Mononuclear cell (primary cell): ENCODE measurements around the gene VPS11. TPM values are rescaled to one million over a fixed set of nuclear protein-coding genes. Genes with fewer than 3 reads are reported as not detected.
A peak's percentile ranks its signal among the peaks of the same experiment; 100 is the strongest.

ENCODE experiments used
- H3K27me3 ChIP-seq: 2 replicates; pipeline ENCODE4 v1.6.0; 2011; ENCODE audit warnings: low read length, control low read depth; ENCODE audit not compliant: insufficient read depth
- H3K4me1 ChIP-seq: 2 replicates; pipeline ENCODE4 v1.5.1; 2011; ENCODE audit warnings: mild to moderate bottlenecking, low read length, control low read depth; ENCODE audit not compliant: insufficient read depth
- H3K4me3 ChIP-seq: 2 replicates; pipeline ENCODE4 v1.5.1; 2011; ENCODE audit warnings: mild to moderate bottlenecking, low read length, moderate library complexity
- H3K9me3 ChIP-seq: 2 replicates; pipeline ENCODE4 v1.5.1; 2011; ENCODE audit warnings: low read depth, mild to moderate bottlenecking, control low read depth, low read length
- total RNA-seq: library from RNA; depleted of rRNA; stranded (reverse); fragments of >200 nt; gene quantifications from one replicate; pipeline ENCODE4 v1.2.3, GENCODE V29; 2012

Gene VPS11
- 34.7 TPM for total RNA-seq

- H3K4me1 ChIP-seq, result peaks cover 33% of the 10 kb centered on the region
- no peaks in the 10 kb centered on the region for H3K9me3 ChIP-seq
- H3K4me3 ChIP-seq, result peak within 1 kb of the TSS; percentile 87
- no peaks in the 10 kb centered on the region for H3K27me3 ChIP-seq
Measured at GRCh38 chr11:119067371-119068222, at the start of gene VPS11. Gene VPS11, plus strand, starts transcription at chr11:119067818. Its CDS starts 6 bp downstream, at chr11:119067824.

- Histone ChIP-seq H3K9me3 (no peaks in the 10 kb centered on the region), H3K4me1 (peaks cover 35% of the 10 kb centered on the region), H3K4me3 (peak within 1 kb of the TSS; percentile 82), H3K27me3 (no peaks in the 10 kb centered on the region)
Measured at GRCh38 chr11:119018074-119018938, 49.3 kb upstream of the VPS11 start, which contains the start of the genes RPS25 and TRAPPC4. Gene RPS25, minus strand, starts transcription at chr11:119018343. Its CDS starts 59 bp downstream, at chr11:119018284. Gene TRAPPC4, plus strand, starts transcription at chr11:119018766. Its CDS starts 30 bp downstream, at chr11:119018796.

- H3K27me3 ChIP-seq, result no peaks in the 10 kb centered on the region
- H3K4me3 ChIP-seq, result no peak overlapping the region
- H3K9me3 ChIP-seq, result no peaks in the 10 kb centered on the region
- peaks cover 35% of the 10 kb centered on the region for H3K4me1 ChIP-seq
Measured at GRCh38 chr11:119019996-119020395, 47.6 kb upstream of the VPS11 start.

GRCh38 chr11:119021631-119022030 lies 46.0 kb upstream of the VPS11 start:
- no peaks in the 10 kb centered on the region for H3K27me3 ChIP-seq
- no peaks in the 10 kb centered on the region for H3K9me3 ChIP-seq
- no peak overlapping the region for H3K4me3 ChIP-seq
- H3K4me1 ChIP-seq, result peaks cover 25% of the 10 kb centered on the region

GRCh38 chr11:119023741-119024140 lies 43.9 kb upstream of the VPS11 start:
- H3K4me3 ChIP-seq, result no peak overlapping the region
- no peaks in the 10 kb centered on the region for H3K27me3 ChIP-seq
- H3K9me3 ChIP-seq, result no peaks in the 10 kb centered on the region
- H3K4me1 ChIP-seq, result peaks cover 15% of the 10 kb centered on the region

GRCh38 chr11:119024430-119025098 lies 43.1 kb upstream of the VPS11 start:
- Histone ChIP-seq H3K27me3 (no peaks in the 10 kb centered on the region), H3K9me3 (no peaks in the 10 kb centered on the region), H3K4me1 (peaks cover 17% of the 10 kb centered on the region), H3K4me3 (no peak overlapping the region)

GRCh38 chr11:119025099-119025473 lies 42.5 kb upstream of the VPS11 start:
- H3K27me3 ChIP-seq, result no peaks in the 10 kb centered on the region
- H3K4me3 ChIP-seq, result no peak overlapping the region
- H3K9me3 ChIP-seq, result no peaks in the 10 kb centered on the region
- H3K4me1 ChIP-seq, result peaks cover 17% of the 10 kb centered on the region

GRCh38 chr11:119025541-119025940 lies 42.1 kb upstream of the VPS11 start:
- Histone ChIP-seq H3K9me3 (no peaks in the 10 kb centered on the region), H3K4me1 (peaks cover 16% of the 10 kb centered on the region)

GRCh38 chr11:119025978-119026766 lies 41.4 kb upstream of the VPS11 start:
- no peaks in the 10 kb centered on the region for H3K27me3 ChIP-seq
- peaks cover 19% of the 10 kb centered on the region for H3K4me1 ChIP-seq
- H3K4me3 ChIP-seq, result no peak overlapping the region
- H3K9me3 ChIP-seq, result no peaks in the 10 kb centered on the region

More at GRCh38 chr11:119025541-119025940, 42.1 kb upstream of the VPS11 start:
- Histone ChIP-seq H3K27me3 (no peaks in the 10 kb centered on the region), H3K4me3 (no peak overlapping the region)

GRCh38 chr11:119026970-119027369 lies 40.6 kb upstream of the VPS11 start:
- no peaks in the 10 kb centered on the region for H3K9me3 ChIP-seq
- H3K27me3 ChIP-seq, result no peaks in the 10 kb centered on the region
- H3K4me1 ChIP-seq, result peaks cover 19% of the 10 kb centered on the region
- no peak overlapping the region for H3K4me3 ChIP-seq

- no peak overlapping the region for H3K4me3 ChIP-seq
- H3K27me3 ChIP-seq, result no peaks in the 10 kb centered on the region
- H3K4me1 ChIP-seq, result peaks cover 19% of the 10 kb centered on the region
- no peaks in the 10 kb centered on the region for H3K9me3 ChIP-seq
Measured at GRCh38 chr11:119027561-119028345, 39.9 kb upstream of the VPS11 start.

GRCh38 chr11:119028346-119029068 lies 39.1 kb upstream of the VPS11 start:
- no peak overlapping the region for H3K4me3 ChIP-seq
- H3K27me3 ChIP-seq, result no peaks in the 10 kb centered on the region
- H3K4me1 ChIP-seq, result peaks cover 19% of the 10 kb centered on the region
- no peaks in the 10 kb centered on the region for H3K9me3 ChIP-seq

GRCh38 chr11:119029069-119029339 lies 38.6 kb upstream of the VPS11 start:
- H3K9me3 ChIP-seq, result no peaks in the 10 kb centered on the region
- no peak overlapping the region for H3K4me3 ChIP-seq
- H3K4me1 ChIP-seq, result peaks cover 19% of the 10 kb centered on the region
- H3K27me3 ChIP-seq, result no peaks in the 10 kb centered on the region
